HEK293 (cell line): Measurements from ENCODE around the gene JAKMIP1.

Experiments
- CTCF ChIA-PET: fragments of 350-600 bp; formaldehyde crosslinking; extraction: SDS; loops from one replicate; lab custom pipeline; 2021; ENCODE audit warnings: antibody characterized with exemption; lab: Yijun Ruan, JAX
- POLR2A ChIA-PET: fragments of 300-600 bp; formaldehyde crosslinking; extraction: SDS; loops from one replicate; lab custom pipeline; 2020; ENCODE audit warnings: antibody characterized with exemption, inconsistent platforms; lab: Yijun Ruan, JAX
- H3K27ac ChIP-seq: fragments of 200-500 bp; sonication (Bioruptor generic); 2 replicates; pipeline ENCODE4 v1.5.1; 2014; ENCODE audit warnings: low read depth, low read length, control low read depth, inconsistent platforms; ENCODE audit errors: extremely low read depth
- H3K36me3 ChIP-seq, 2 experiments: fragments of 200-500 bp in 1 of 2; sonication (Bioruptor generic) in 1 of 2; 1 replicate in 1 of 2; 2 replicates in 1 of 2; pipeline ENCODE4 v1.5.1; 2014 to 2017; ENCODE audit warnings: inconsistent platforms in 2 of 2, low read length in 2 of 2; ENCODE audit not compliant: control insufficient read depth in 2 of 2, insufficient read depth in 1 of 2
- H3K4me1 ChIP-seq: fragments of 200-500 bp; sonication (Bioruptor generic); 2 replicates; pipeline ENCODE4 v1.5.1; 2014; ENCODE audit warnings: mild to moderate bottlenecking, low read length, inconsistent platforms; ENCODE audit not compliant: control insufficient read depth, insufficient read depth
- H3K4me3 ChIP-seq: 2 replicates; pipeline ENCODE4 v1.5.1; 2011; ENCODE audit warnings: low read depth, mild to moderate bottlenecking, control low read depth, low read length, moderate library complexity
- H3K9me3 ChIP-seq: fragments of 200-500 bp; sonication (Bioruptor generic); 2 replicates; pipeline ENCODE4 v1.5.1; 2014; ENCODE audit warnings: low read depth, low read length, inconsistent platforms; ENCODE audit not compliant: control insufficient read depth, insufficient read depth
- ELK4 ChIP-seq: IDR thresholded peaks from 2 replicates; pipeline ENCODE4 v1.6.1; 2011; ENCODE audit warnings: mild to moderate bottlenecking, low read depth, low read length, borderline replicate concordance
- SCRT2 ChIP-seq: fragments of 450-650 bp; formaldehyde crosslinking; IDR thresholded peaks from 2 replicates; pipeline ENCODE4 v1.5.1; 2016; ENCODE audit warnings: missing biosample characterization, missing genetic modification characterization
- ZBTB21 ChIP-seq: fragments of 450-650 bp; formaldehyde crosslinking; IDR thresholded peaks from 2 replicates; pipeline ENCODE4 v1.5.1; 2017; ENCODE audit warnings: missing biosample characterization, missing genetic modification characterization
- ZBTB48 ChIP-seq: fragments of 450-650 bp; formaldehyde crosslinking; IDR thresholded peaks from 2 replicates; pipeline ENCODE4 v1.5.1; 2016; ENCODE audit warnings: missing biosample characterization, missing genetic modification characterization
- ZNF132 ChIP-seq: fragments of 450-650 bp; formaldehyde crosslinking; IDR thresholded peaks from 2 replicates; pipeline ENCODE4 v1.5.1; 2017; ENCODE audit warnings: missing biosample characterization, missing genetic modification characterization, borderline replicate concordance
- ZNF280D ChIP-seq: fragments of 450-650 bp; formaldehyde crosslinking; IDR thresholded peaks from 2 replicates; pipeline ENCODE4 v1.5.1; 2016; ENCODE audit warnings: missing biosample characterization, missing genetic modification characterization
- ZNF311 ChIP-seq: fragments of 450-650 bp; formaldehyde crosslinking; IDR thresholded peaks from 2 replicates; pipeline ENCODE4 v1.5.1; 2017; ENCODE audit warnings: missing biosample characterization, missing genetic modification characterization, borderline replicate concordance
- ZNF416 ChIP-seq: fragments of 450-650 bp; formaldehyde crosslinking; IDR thresholded peaks from 2 replicates; pipeline ENCODE4 v1.5.1; 2016; ENCODE audit warnings: missing biosample characterization, missing genetic modification characterization
- ZNF549 ChIP-seq: fragments of 450-650 bp; IDR thresholded peaks from 2 replicates; pipeline ENCODE4 v1.5.1; 2018; ENCODE audit warnings: missing biosample characterization, missing genetic modification characterization, mild to moderate bottlenecking, inconsistent platforms, moderate library complexity
- TF ChIP-seq, protein P1 (sequence below): fragments of 450-650 bp; formaldehyde crosslinking; IDR thresholded peaks from 2 replicates; pipeline ENCODE4 v1.5.1; 2016; ENCODE audit warnings: missing biosample characterization, missing genetic modification characterization, borderline replicate concordance

Gene JAKMIP1

DNA sequence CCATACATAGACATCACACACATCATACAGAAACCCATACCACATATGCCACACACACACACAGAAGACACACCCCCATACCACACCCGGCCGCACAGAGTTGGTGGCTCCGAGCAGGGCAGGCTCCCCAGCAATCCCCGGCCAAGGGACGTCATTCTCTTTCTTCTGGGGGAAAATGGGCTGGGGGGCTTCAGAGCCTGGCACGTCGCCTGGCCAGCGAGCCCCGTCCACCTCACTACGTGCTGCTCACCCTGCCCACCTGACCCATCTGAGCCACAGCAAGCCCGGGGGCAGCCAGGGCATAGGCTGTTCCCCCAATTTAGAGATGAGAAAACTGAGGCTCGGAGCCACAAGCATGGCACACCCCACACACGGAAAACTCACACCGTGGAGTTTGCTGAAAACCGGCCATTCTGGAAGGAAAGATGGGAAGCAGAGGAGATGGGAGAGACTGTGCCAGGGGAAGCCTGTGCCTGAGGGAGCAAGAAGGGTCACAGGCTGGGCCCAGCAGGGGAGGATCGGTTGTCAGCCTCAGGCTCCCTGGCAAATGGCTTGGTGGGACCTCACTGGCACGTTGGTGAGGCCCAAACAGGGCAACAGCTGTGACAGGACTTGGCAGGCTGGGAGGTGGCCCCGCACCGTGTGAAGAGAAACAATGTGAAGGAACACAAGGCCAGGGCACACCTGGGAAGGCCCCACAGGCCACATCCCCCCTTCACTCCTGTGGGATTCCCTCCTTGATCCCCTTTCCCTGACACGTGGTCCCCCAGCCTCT lies 73.2 kb downstream of the JAKMIP1 start (continued):
- TF ChIP-seq SCRT2 (tag by site-specific recombination) = no peak
- TF ChIP-seq ZNF280D (tag by site-specific recombination) = no peak
- TF ChIP-seq ZNF416 (tag by site-specific recombination) = no peak
- no peak for TF ChIP-seq ZBTB21
- TF ChIP-seq ZNF311 (tag by site-specific recombination) = no peak
- no peak for TF ChIP-seq ZNF549 (tag by site-specific recombination)
- TF ChIP-seq, all 188 proteins: peak for 0

GRCh38 chr4:6125103-6125651 lies 75.2 kb downstream of the JAKMIP1 start:
- no peaks in the 10 kb centered on the region for H3K9me3 ChIP-seq
- H3K27ac ChIP-seq = no peak overlapping the region
- H3K36me3 ChIP-seq = no peaks in the 10 kb centered on the region
- no peak overlapping the region for H3K4me3 ChIP-seq
- POLR2A ChIA-PET = no interaction called here
- CTCF ChIA-PET = interaction anchor here (0.6 kb wide), 1 partner anchor 89 kb away, joined by 3 read pairs; no protein-coding TSS in a partner anchor
- H3K4me1 ChIP-seq = no peaks in the 10 kb centered on the region
- no peak for TF ChIP-seq ZNF132 (tag by site-specific recombination)
- no peak for TF ChIP-seq ELK4
- no peak for TF ChIP-seq ZBTB48 (tag by site-specific recombination)
- TF ChIP-seq, protein P1, sequence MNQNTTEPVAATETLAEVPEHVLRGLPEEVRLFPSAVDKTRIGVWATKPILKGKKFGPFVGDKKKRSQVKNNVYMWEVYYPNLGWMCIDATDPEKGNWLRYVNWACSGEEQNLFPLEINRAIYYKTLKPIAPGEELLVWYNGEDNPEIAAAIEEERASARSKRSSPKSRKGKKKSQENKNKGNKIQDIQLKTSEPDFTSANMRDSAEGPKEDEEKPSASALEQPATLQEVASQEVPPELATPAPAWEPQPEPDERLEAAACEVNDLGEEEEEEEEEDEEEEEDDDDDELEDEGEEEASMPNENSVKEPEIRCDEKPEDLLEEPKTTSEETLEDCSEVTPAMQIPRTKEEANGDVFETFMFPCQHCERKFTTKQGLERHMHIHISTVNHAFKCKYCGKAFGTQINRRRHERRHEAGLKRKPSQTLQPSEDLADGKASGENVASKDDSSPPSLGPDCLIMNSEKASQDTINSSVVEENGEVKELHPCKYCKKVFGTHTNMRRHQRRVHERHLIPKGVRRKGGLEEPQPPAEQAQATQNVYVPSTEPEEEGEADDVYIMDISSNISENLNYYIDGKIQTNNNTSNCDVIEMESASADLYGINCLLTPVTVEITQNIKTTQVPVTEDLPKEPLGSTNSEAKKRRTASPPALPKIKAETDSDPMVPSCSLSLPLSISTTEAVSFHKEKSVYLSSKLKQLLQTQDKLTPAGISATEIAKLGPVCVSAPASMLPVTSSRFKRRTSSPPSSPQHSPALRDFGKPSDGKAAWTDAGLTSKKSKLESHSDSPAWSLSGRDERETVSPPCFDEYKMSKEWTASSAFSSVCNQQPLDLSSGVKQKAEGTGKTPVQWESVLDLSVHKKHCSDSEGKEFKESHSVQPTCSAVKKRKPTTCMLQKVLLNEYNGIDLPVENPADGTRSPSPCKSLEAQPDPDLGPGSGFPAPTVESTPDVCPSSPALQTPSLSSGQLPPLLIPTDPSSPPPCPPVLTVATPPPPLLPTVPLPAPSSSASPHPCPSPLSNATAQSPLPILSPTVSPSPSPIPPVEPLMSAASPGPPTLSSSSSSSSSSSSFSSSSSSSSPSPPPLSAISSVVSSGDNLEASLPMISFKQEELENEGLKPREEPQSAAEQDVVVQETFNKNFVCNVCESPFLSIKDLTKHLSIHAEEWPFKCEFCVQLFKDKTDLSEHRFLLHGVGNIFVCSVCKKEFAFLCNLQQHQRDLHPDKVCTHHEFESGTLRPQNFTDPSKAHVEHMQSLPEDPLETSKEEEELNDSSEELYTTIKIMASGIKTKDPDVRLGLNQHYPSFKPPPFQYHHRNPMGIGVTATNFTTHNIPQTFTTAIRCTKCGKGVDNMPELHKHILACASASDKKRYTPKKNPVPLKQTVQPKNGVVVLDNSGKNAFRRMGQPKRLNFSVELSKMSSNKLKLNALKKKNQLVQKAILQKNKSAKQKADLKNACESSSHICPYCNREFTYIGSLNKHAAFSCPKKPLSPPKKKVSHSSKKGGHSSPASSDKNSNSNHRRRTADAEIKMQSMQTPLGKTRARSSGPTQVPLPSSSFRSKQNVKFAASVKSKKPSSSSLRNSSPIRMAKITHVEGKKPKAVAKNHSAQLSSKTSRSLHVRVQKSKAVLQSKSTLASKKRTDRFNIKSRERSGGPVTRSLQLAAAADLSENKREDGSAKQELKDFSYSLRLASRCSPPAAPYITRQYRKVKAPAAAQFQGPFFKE (tag by site-specific recombination) = no peak
